SU-DHL-6 (cell line): Measurements from ENCODE around the gene LRFN2.

Source experiments
- H2AFZ ChIP-seq: fragments of 200-600 bp; sonication (generic); 2 replicates; pipeline ENCODE4 v1.6.1; 2014; ENCODE audit warnings: low read depth, mild to moderate bottlenecking, moderate library complexity, mixed read lengths, antibody characterized with exemption, low read length; ENCODE audit not compliant: severe bottlenecking
- H3F3A ChIP-seq: fragments of 200-600 bp; shearing (Covaris generic); 2 replicates; pipeline ENCODE4 v1.6.0; 2016; ENCODE audit warnings: antibody characterized with exemption, mild to moderate bottlenecking; ENCODE audit not compliant: insufficient read depth
- H3K27ac ChIP-seq: fragments of 200-600 bp; sonication (generic); 2 replicates; pipeline ENCODE4 v1.5.1; 2016; ENCODE audit warnings: low read depth, mild to moderate bottlenecking, low read length, moderate library complexity, mixed read lengths
- H3K27me3 ChIP-seq: fragments of 200-600 bp; sonication (generic), shearing (Covaris generic); 2 replicates; pipeline ENCODE4 v1.6.0; 2014; ENCODE audit warnings: mild to moderate bottlenecking, low read length
- H3K36me3 ChIP-seq: fragments of 200-600 bp; sonication (generic); 2 replicates; pipeline ENCODE4 v1.6.1; 2014; ENCODE audit warnings: mild to moderate bottlenecking, low read length, mixed read lengths
- H3K4me2 ChIP-seq: fragments of 300-600, 200-600 bp; shearing (Covaris generic), sonication (generic); 2 replicates; pipeline ENCODE4 v1.6.0; 2014; ENCODE audit warnings: low read length, low read depth, mild to moderate bottlenecking; ENCODE audit not compliant: poor library complexity, severe bottlenecking
- H3K4me3 ChIP-seq: fragments of 200-600 bp; sonication (generic); 2 replicates; pipeline ENCODE4 v1.5.1; 2014; ENCODE audit warnings: antibody characterized with exemption, low read length, mild to moderate bottlenecking, mixed read lengths; ENCODE audit not compliant: insufficient read depth, poor library complexity, severe bottlenecking
- H3K79me2 ChIP-seq: fragments of 200-600 bp; sonication (generic); 2 replicates; pipeline ENCODE4 v1.6.1; 2014; ENCODE audit warnings: mild to moderate bottlenecking, low read length, moderate library complexity; ENCODE audit not compliant: insufficient read depth
- H3K9ac ChIP-seq: fragments of 200-600 bp; sonication (generic); 2 replicates; pipeline ENCODE4 v1.7.0; 2014; ENCODE audit warnings: mild to moderate bottlenecking, low read length
- H3K9me2 ChIP-seq: fragments of 200-600 bp; sonication (generic); replicated peaks from 2 replicates; pipeline ENCODE4 v1.6.1; 2014; ENCODE audit warnings: low read length; ENCODE audit not compliant: insufficient read depth
- H3K9me3 ChIP-seq: fragments of 200-600 bp; sonication (generic); 2 replicates; pipeline ENCODE4 v1.6.1; 2014; ENCODE audit warnings: low read length, mixed read lengths; ENCODE audit not compliant: insufficient read depth
- H4K20me1 ChIP-seq: fragments of 200-600 bp; sonication (generic); 2 replicates; pipeline ENCODE4 v1.6.1; 2014; ENCODE audit warnings: low read depth, mild to moderate bottlenecking, antibody characterized with exemption, low read length, moderate library complexity, mixed read lengths
- EZH2phosphoT487 ChIP-seq: fragments of 200-600 bp; sonication (generic), shearing (Covaris generic); conservative IDR thresholded peaks from 2 replicates; pipeline ENCODE4 v1.6.1; 2018; ENCODE audit warnings: mild to moderate bottlenecking, antibody characterized with exemption, low read length, moderate library complexity, mixed read lengths
- TF ChIP-seq, protein P1 (sequence below): fragments of 200-600 bp; sonication (generic); IDR thresholded peaks from one replicate; pipeline ENCODE4 v1.5.1; 2017; ENCODE audit warnings: antibody characterized with exemption, mild to moderate bottlenecking, low read length, moderate library complexity; ENCODE audit not compliant: insufficient read depth, poor library complexity, severe bottlenecking

The LRFN2 gene

GRCh38 chr6:40437631-40438030 is 149.5 kb downstream of the LRFN2 start:
- H2AFZ ChIP-seq: no peak overlapping the region
- no peaks in the 10 kb centered on the region for H3K9me3 ChIP-seq
- TF ChIP-seq, protein P1, sequence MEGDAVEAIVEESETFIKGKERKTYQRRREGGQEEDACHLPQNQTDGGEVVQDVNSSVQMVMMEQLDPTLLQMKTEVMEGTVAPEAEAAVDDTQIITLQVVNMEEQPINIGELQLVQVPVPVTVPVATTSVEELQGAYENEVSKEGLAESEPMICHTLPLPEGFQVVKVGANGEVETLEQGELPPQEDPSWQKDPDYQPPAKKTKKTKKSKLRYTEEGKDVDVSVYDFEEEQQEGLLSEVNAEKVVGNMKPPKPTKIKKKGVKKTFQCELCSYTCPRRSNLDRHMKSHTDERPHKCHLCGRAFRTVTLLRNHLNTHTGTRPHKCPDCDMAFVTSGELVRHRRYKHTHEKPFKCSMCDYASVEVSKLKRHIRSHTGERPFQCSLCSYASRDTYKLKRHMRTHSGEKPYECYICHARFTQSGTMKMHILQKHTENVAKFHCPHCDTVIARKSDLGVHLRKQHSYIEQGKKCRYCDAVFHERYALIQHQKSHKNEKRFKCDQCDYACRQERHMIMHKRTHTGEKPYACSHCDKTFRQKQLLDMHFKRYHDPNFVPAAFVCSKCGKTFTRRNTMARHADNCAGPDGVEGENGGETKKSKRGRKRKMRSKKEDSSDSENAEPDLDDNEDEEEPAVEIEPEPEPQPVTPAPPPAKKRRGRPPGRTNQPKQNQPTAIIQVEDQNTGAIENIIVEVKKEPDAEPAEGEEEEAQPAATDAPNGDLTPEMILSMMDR: no peak
- no peak for TF ChIP-seq EZH2phosphoT487
- no peaks in the 10 kb centered on the region for H3K9me2 ChIP-seq
- H3K36me3 ChIP-seq: no peaks in the 10 kb centered on the region
- no peaks in the 10 kb centered on the region; the same call in 1 of the 2 replicates for H3K27me3 ChIP-seq
- H3F3A ChIP-seq: no peaks in the 10 kb centered on the region
- no peaks in the 10 kb centered on the region for H4K20me1 ChIP-seq
- no peaks in the 10 kb centered on the region for H3K79me2 ChIP-seq
- H3K4me3 ChIP-seq: no peak overlapping the region
- no peak overlapping the region for H3K9ac ChIP-seq
- no peak overlapping the region for H3K27ac ChIP-seq
- H3K4me2 ChIP-seq: no peak overlapping the region

DNA sequence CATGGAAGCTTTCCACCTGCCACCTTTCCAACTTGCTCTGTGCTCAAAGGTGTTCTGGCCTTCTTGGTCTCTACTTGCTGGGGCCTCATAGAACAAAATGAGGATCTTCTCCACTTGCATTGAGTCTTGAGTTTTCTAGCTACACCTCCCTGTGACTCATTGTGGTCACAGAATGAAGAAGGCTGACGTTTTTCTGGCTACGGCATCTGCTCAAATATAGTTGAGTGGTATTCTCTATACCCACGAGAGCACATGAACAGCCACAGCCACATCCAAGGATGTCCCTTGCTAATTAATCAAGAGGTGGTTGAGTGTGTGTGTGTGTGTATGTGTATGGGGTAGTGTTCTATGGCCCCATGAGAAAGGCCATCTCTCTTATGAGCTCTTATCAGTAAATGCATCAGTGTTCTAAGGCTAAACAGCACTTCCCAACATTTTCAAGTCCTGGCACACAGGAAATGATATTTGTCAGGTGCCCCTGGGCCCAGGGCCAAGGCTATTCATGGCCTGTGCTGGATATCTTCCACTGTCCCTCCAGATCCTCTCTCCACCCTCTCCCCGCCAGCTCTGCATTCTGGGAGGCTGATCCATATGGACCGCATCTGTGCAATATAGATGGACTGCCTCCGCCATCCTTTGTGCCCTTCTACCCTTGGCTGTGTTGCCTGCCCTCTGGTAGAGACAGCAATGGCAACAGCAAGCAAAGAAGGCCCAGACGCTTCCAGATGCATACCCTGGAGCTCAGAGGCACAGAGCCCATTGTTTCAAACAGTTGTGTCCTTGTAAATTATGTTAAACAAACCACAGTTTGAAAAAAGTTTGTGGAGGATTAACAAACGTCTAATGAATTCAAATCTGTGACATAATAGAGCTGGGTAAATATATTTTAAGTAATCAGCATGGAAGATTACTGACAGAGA is 150.2 kb downstream of the LRFN2 start:
- Histone ChIP-seq H3K9me2 (no peaks in the 10 kb centered on the region), H3K4me2 (no peak overlapping the region), H2AFZ (no peak overlapping the region), H3K27me3 (no peaks in the 10 kb centered on the region; the same call in 1 of the 2 replicates), H3K36me3 (no peaks in the 10 kb centered on the region), H3K9ac (no peak overlapping the region), H3K27ac (no peak overlapping the region), H3K9me3 (no peaks in the 10 kb centered on the region), H3K79me2 (no peaks in the 10 kb centered on the region), H3K4me3 (no peak overlapping the region), H4K20me1 (no peaks in the 10 kb centered on the region), H3F3A (no peaks in the 10 kb centered on the region)
- TF ChIP-seq, protein P1: no peak
- no peak for TF ChIP-seq EZH2phosphoT487

DNA sequence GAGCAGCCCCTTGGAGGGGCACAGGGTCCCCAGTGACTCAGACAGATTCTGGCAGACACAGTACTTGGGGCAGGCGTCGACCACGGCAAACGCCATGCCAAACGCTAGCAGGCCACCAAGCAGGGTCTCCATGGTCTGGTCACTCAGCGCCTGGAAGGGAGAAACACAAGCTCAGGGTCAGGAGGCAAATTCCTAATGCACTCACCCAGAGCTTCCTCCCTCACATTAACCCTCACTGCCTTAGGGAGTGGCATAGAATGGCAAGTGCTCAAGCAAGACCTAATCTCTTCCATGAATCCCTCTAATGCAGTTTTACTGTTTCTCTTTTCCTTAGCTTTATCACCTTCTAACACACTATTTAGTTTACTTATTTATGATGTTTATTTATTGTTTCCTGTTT is 154.2 kb downstream of the LRFN2 start:
- Histone ChIP-seq H3K4me3 (no peak overlapping the region), H3K27ac (no peak overlapping the region), H3K36me3 (no peaks in the 10 kb centered on the region), H3K9ac (no peak overlapping the region), H3K9me3 (no peaks in the 10 kb centered on the region), H3K79me2 (no peaks in the 10 kb centered on the region), H3F3A (no peaks in the 10 kb centered on the region), H3K27me3 (no peaks in the 10 kb centered on the region; the same call in 1 of the 2 replicates), H4K20me1 (no peaks in the 10 kb centered on the region), H3K9me2 (no peaks in the 10 kb centered on the region), H2AFZ (no peak overlapping the region), H3K4me2 (no peak overlapping the region)
- TF ChIP-seq, protein P1: no peak
- TF ChIP-seq EZH2phosphoT487: no peak
